NCI-H2107 treated with DMSO at 0.1 percent for 48 hours (cell line): ENCODE data around the gene FLG2.

Source experiments
- DNase-seq: peaks from one replicate; lab custom pipeline; 2025; ENCODE audit not compliant: unreplicated experiment; lab: John Stamatoyannopoulos, UW

FLG2 gene

GRCh38 chr1:152359906-152360305, at the start of gene FLG2:
TSS of gene FLG2 (minus strand) at chr1:152360006. CDS start at chr1:152358884, 1,122 bp downstream.
- DNase-seq = no peak

- no peak for DNase-seq
Measured at GRCh38 chr1:152408664-152409063, 48.9 kb upstream of the FLG2 start.

GRCh38 chr1:152398812-152399698, 39.2 kb upstream of the FLG2 start:
- no peak for DNase-seq

GRCh38 chr1:152397474-152397873, 37.7 kb upstream of the FLG2 start:
- no peak for DNase-seq

- DNase-seq = no peak
Measured at GRCh38 chr1:152394151-152394550, 34.3 kb upstream of the FLG2 start.

- DNase-seq = peak; percentile 19
Measured at GRCh38 chr1:152392909-152393308, 33.1 kb upstream of the FLG2 start.

GRCh38 chr1:152388889-152389288, 29.1 kb upstream of the FLG2 start:
- no peak for DNase-seq

GRCh38 chr1:152386940-152387339, 27.1 kb upstream of the FLG2 start:
- no peak for DNase-seq

GRCh38 chr1:152380932-152381331, 21.1 kb upstream of the FLG2 start:
- no peak for DNase-seq

- DNase-seq = no peak
Measured at GRCh38 chr1:152374451-152374850, 14.6 kb upstream of the FLG2 start.

GRCh38 chr1:152372672-152373071, 12.9 kb upstream of the FLG2 start:
- DNase-seq = no peak

- no peak for DNase-seq
Measured at GRCh38 chr1:152367436-152367835, 7.6 kb upstream of the FLG2 start.

GRCh38 chr1:152356736-152357135, 3.1 kb downstream of the FLG2 start:
- DNase-seq = no peak

- no peak for DNase-seq
Measured at GRCh38 chr1:152349611-152350010, 10.2 kb downstream of the FLG2 start.

- no peak for DNase-seq
Measured at GRCh38 chr1:152348447-152348846, 11.4 kb downstream of the FLG2 start.

GRCh38 chr1:152347116-152347728, 12.6 kb downstream of the FLG2 start:
- peak; percentile 16 for DNase-seq

GRCh38 chr1:152344438-152344837, 15.4 kb downstream of the FLG2 start:
- DNase-seq = no peak

- DNase-seq = no peak
Measured at GRCh38 chr1:152343006-152343405, 16.8 kb downstream of the FLG2 start.

- DNase-seq = no peak
Measured at GRCh38 chr1:152335399-152335798, 24.4 kb downstream of the FLG2 start.

GRCh38 chr1:152328801-152329391, 30.9 kb downstream of the FLG2 start:
- DNase-seq = no peak

- no peak for DNase-seq
Measured at GRCh38 chr1:152325111-152325510, 34.7 kb downstream of the FLG2 start, which contains the start of gene FLG. TSS of gene FLG (minus strand) at chr1:152325239. CDS start at chr1:152315456, 9,783 bp downstream.

GRCh38 chr1:152313970-152314369, 45.8 kb downstream of the FLG2 start:
- no peak for DNase-seq
